ENCODE data around the gene TMEM59L. TPM values are rescaled to one million over a fixed set of nuclear protein-coding genes. Genes with fewer than 3 reads are reported as not detected.

Gene TMEM59L
- total and polyA plus RNA-seq, 2 donors (not counting 1 experiment from before 2014, with no cell fraction given), result not detected

DNA sequence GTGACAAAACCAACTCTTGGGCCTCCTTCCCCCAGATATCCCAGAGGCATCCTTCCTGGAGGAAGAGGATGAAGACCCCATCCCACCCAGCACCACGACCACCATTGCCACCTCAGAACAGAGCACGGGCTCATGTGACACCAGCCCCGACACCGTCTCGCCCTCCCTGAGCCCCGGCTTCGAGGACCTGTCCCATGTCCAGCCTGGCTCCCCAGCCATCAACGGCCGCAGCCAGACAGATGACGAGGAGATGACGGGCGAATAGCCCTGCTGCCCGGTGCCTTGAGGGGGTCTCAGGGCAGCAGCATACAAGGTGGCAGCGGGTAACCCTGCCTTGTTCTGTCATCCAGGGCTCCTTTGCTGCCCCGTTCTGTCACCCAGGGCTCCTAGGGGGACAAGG is 44.3 kb upstream of the TMEM59L start:
- H3K4me3 Mint-ChIP-seq, result no peak overlapping the region
- H3K4me1 Mint-ChIP-seq, result peaks cover 16% of the 10 kb centered on the region
- H3K4me1 ChIP-seq (ENCODE audit: control insufficient read depth in 2 of 2, insufficient read depth in 2 of 2, low read length in 2 of 2), result peaks cover 12 to 21% of the 10 kb centered on the region in 2 donors
- H3K9me3 ChIP-seq (ENCODE audit: control extremely low read depth in 1 of 3, control insufficient read depth in 2 of 3, insufficient read depth in 1 of 3, low read length in 2 of 3), result no peaks in the 10 kb centered on the region
- H4K20me1 ChIP-seq (ENCODE audit: control insufficient read depth, insufficient read depth, low read length, poor library complexity, severe bottlenecking), result peaks cover 20% of the 10 kb centered on the region
- CTCF ChIA-PET, result no interaction called here
- POLR2A ChIA-PET, result no interaction called here
- peaks cover 0 to 52% of the 10 kb centered on the region in 2 experiments for H3K36me3 ChIP-seq (replicated peaks in 1 of 2; ENCODE audit: control extremely low read depth in 1 of 2, control insufficient read depth in 1 of 2, extremely low read depth in 1 of 2, insufficient read depth in 2 of 2, low read length in 1 of 2)
- no peaks in the 10 kb centered on the region for H3K27me3 ChIP-seq (replicated peaks in 1 of 4; ENCODE audit: control extremely low read depth in 1 of 4, control insufficient read depth in 3 of 4, insufficient read depth in 4 of 4, low read length in 3 of 4)
- H3K9me3 Mint-ChIP-seq (ENCODE audit: insufficient read depth), result no peaks in the 10 kb centered on the region
- H3K27ac Mint-ChIP-seq, result no peak overlapping the region
- TF ChIP-seq EZH2 (IDR thresholded peaks at IDR 0.05; ENCODE audit: borderline replicate concordance, insufficient read depth, low read depth, low read length, poor library complexity, severe bottlenecking) (no peak), CTCF (IDR thresholded peaks at IDR 0.05) (no peak)
- no peak overlapping the region for H2AFZ ChIP-seq (ENCODE audit: insufficient read depth, low read depth, low read length, poor library complexity, severe bottlenecking)
- H3K4me2 ChIP-seq (replicated peaks; ENCODE audit: low read depth, low read length, poor library complexity, severe bottlenecking), result no peak overlapping the region
- H3K4me3 ChIP-seq (ENCODE audit: control extremely low read depth in 1 of 5, extremely low read depth in 1 of 5, insufficient read depth in 1 of 5, low read depth in 2 of 5, low read length in 4 of 5), result no peak overlapping the region
- DNase-seq (no peak), ATAC-seq (ENCODE audit: low read depth) (no peak)
- WGBS (ENCODE audit: insufficient coverage), result 98% methylated on average over 14 of the region's 15 CpGs
- no peak overlapping the region for H3K9ac ChIP-seq (ENCODE audit: low read length)
- no peaks in the 10 kb centered on the region for H3K27me3 Mint-ChIP-seq
- H3K79me2 ChIP-seq (ENCODE audit: control insufficient read depth, insufficient read depth, low read length), result peaks cover 17% of the 10 kb centered on the region
- intact Hi-C loops (cut with micrococcal nuclease), result no loop called here
- no peak overlapping the region for H3K27ac ChIP-seq (ENCODE audit: low read length in 2 of 2)

GRCh38 chr19:18571564-18572344 is 40.9 kb upstream of the TMEM59L start, which contains the start of gene UBA52:
TSS of gene UBA52 (plus strand) at chr19:18571857. CDS start at chr19:18573301, 1,444 bp downstream.
- Histone ChIP-seq H3K4me1 (ENCODE audit: control insufficient read depth in 2 of 2, insufficient read depth in 2 of 2, low read length in 2 of 2) (peaks cover 12 to 25% of the 10 kb centered on the region in 2 donors), H3K9me3 (ENCODE audit: control extremely low read depth in 1 of 3, control insufficient read depth in 2 of 3, insufficient read depth in 1 of 3, low read length in 2 of 3) (no peaks in the 10 kb centered on the region), H3K79me2 (ENCODE audit: control insufficient read depth, insufficient read depth, low read length) (peaks cover 19% of the 10 kb centered on the region), H3K27ac (ENCODE audit: low read length in 2 of 2) (peak within 1 kb of the TSS; percentile 85 to 95), H3K9ac (ENCODE audit: low read length) (peak within 1 kb of the TSS; percentile 93), H3K36me3 (replicated peaks in 1 of 2; ENCODE audit: control extremely low read depth in 1 of 2, control insufficient read depth in 1 of 2, extremely low read depth in 1 of 2, insufficient read depth in 2 of 2, low read length in 1 of 2) (peaks cover 0 to 54% of the 10 kb centered on the region in 2 experiments), H2AFZ (ENCODE audit: insufficient read depth, low read depth, low read length, poor library complexity, severe bottlenecking) (peak within 1 kb of the TSS; percentile 65), H3K4me2 (replicated peaks; ENCODE audit: low read depth, low read length, poor library complexity, severe bottlenecking) (peak within 1 kb of the TSS; percentile 80), H3K27me3 (replicated peaks in 1 of 4; ENCODE audit: control extremely low read depth in 1 of 4, control insufficient read depth in 3 of 4, insufficient read depth in 4 of 4, low read length in 3 of 4) (no peaks in the 10 kb centered on the region), H3K4me3 (ENCODE audit: control extremely low read depth in 1 of 5, extremely low read depth in 1 of 5, insufficient read depth in 1 of 5, low read depth in 2 of 5, low read length in 4 of 5) (peak within 1 kb of the TSS; percentile 69 to 94 (median 86)), H4K20me1 (ENCODE audit: control insufficient read depth, insufficient read depth, low read length, poor library complexity, severe bottlenecking) (peaks cover 31% of the 10 kb centered on the region)
- H3K4me3 Mint-ChIP-seq, result peak within 1 kb of the TSS; percentile 94
- DNase-seq (peak; percentile 99), ATAC-seq (ENCODE audit: low read depth) (peak; percentile 93)
- POLR2A ChIA-PET, result interaction anchor here (0.7 to 1.8 kb wide), 13 partner anchors 12 to 817 kb away, joined by 3 to 26 read pairs (median 5); partner anchors contain the start of genes COPE, DDX49, ELL and KXD1
- intact Hi-C loops (cut with micrococcal nuclease), result loop anchor here (1.0 to 5.0 kb wide), 6 partner anchors 14 to 1494 kb away; partner anchors contain the start of genes ELL, HAUS8, KXD1 and MYO9B
- peaks cover 16% of the 10 kb centered on the region for H3K4me1 Mint-ChIP-seq
- H3K27ac Mint-ChIP-seq, result peak within 1 kb of the TSS; percentile 90
- CTCF ChIA-PET, result interaction anchor here (0.6 to 3.7 kb wide), 13 partner anchors 12 to 275 kb away, joined by 3 to 26 read pairs (median 3); partner anchors contain the start of genes ELL, KXD1 and REX1BD
- WGBS (ENCODE audit: insufficient coverage), result under 1% methylated on average over 75 of the region's 75 CpGs
- TF ChIP-seq CTCF (IDR thresholded peaks at IDR 0.05), result no peak
- no peak for TF ChIP-seq EZH2 (IDR thresholded peaks at IDR 0.05; ENCODE audit: borderline replicate concordance, insufficient read depth, low read depth, low read length, poor library complexity, severe bottlenecking)
- no peaks in the 10 kb centered on the region for H3K27me3 Mint-ChIP-seq
- H3K9me3 Mint-ChIP-seq (ENCODE audit: insufficient read depth), result no peaks in the 10 kb centered on the region
